ELF-1 (cell line): Measurements from ENCODE around the gene CIROP.

Source experiments
- DNase-seq: peaks from one replicate; pipeline ENCODE4 v3.0.0-alpha.2; 2016; ENCODE audit warnings: low read depth, low spot score

Gene CIROP

GRCh38 chr14:23131482-23131881 is 26.7 kb upstream of the CIROP start:
- no peak for DNase-seq

DNA sequence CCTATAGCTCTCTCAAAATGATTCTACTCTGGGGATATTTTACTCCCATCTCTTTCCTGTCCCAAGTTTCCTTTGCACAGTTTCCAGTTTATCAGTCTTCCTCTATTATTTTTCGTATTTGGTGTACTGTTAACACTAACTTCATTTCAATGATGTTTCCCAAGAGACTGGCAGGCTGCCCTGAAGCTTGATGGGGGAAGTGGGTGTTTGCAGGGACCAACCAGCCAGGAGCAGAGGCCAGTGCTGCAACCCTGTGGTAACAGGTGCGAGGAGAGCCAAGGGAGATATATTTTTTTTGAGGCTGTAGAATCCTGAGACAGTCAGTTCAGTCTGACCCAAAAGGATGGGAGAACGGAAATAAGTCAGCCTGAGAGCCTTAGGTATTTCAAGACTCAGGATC is 26.1 kb upstream of the CIROP start:
- no peak for DNase-seq

GRCh38 chr14:23129759-23130316 is 25.0 kb upstream of the CIROP start:
- DNase-seq = no peak

GRCh38 chr14:23128969-23129758 is 24.4 kb upstream of the CIROP start:
- DNase-seq = no peak

GRCh38 chr14:23127861-23128260 is 23.1 kb upstream of the CIROP start:
- no peak for DNase-seq

DNA sequence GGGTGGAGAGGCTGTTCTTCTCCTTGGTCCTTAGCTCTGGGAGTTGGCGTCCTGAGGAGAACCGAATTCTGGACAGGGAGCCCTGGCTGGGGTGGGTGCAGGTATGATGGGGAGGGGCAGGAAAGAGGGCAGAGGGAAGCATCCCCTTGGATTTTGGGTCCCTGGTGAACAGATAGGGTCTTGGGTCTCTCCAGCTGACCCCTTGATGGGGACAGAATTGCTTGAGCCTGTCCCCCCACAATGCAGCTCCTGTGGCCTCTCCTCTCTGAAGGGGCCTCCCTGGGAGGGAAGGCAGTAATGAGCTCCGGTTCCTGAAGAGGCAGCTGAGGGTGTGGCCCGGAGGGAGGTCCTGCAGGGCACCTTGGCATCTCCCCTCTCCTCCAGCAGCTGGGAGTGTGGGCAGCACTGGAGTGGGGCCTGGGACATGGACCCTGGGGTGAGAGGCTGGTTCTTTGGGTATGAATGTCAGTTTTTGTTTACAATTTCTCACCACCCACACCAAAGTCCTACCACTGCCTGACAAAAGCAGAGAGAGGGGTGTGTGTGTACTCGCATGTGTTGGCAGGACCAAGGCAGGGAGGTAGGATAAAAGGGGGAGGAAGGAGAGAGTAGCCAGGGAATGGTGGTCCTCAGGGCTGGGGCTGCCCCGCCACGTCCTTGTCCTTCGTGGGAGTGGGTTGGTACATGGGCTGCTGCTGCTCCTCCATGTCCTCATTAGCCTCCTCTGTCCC is 21.9 kb upstream of the CIROP start:
- no peak for DNase-seq

- DNase-seq = no peak
Measured at GRCh38 chr14:23125933-23126524, 21.2 kb upstream of the CIROP start.

GRCh38 chr14:23125011-23125410 is 20.2 kb upstream of the CIROP start:
- DNase-seq = no peak

DNA sequence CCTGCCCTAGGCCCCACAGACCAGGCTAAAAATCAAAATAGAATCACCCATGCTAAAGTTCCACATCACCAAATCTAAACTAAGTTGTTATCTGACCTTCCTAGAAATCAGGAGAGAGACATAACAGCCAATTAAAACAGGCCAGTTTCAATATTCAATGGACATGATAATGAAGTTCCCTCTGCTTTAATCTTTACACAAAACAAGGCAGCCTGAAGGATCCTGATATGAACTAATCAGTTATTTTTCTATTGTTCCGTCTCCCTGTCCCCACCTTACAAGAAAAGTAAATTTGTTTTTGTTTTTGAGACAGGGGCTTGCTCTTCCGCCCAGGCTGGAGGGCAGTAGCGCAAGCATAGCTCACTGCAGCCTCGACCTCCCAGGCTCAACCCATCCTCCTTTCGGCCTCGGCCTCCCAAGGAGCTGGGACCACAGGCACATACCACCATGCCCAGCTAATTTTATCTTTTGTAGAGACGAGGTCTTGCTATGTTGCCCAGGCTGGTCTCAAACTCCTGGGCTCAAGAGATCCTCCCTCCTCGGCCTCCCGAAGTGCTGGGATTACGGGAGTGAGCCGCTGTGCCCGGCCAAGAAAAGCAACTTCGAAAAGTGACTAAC is 19.7 kb upstream of the CIROP start:
- no peak for DNase-seq

GRCh38 chr14:23123419-23123818 is 18.6 kb upstream of the CIROP start:
- no peak for DNase-seq

- no peak for DNase-seq
Measured at GRCh38 chr14:23122086-23122485, 17.3 kb upstream of the CIROP start.

GRCh38 chr14:23121361-23121771 is 16.6 kb upstream of the CIROP start:
- peak; percentile 71 for DNase-seq

DNA sequence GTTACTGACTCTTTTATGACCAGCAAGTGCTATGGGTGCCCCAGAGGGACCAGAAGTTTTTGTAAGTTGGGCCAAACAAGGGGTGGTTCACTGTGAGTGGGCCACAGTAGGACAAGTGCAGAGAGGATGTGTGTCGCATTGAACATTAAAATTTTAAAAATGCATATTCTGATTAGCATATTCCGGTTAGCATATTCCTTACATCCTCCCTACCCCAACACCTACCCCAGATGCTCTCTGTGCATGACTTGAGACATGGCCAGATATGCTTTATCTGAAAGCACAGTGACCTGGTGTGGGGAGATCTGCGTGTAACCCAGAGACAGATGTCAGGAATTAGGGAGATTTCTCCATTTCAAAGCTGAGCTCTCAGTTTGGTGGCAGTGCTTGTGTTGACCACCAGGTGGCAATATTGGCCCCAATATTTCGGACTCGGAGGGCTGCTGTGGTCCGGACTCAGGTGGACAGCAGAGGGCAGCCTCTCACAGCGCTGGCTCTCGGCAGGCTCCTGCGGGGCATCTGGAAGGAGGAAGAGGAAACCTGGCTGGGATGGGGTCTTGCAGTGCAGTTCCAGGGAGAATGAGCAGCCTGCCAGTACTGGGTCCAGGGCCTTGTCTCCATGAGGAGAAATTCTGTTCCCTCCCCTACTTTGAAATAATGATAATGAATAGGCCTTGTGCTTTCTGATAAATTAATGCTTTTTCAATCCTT is 15.9 kb upstream of the CIROP start:
- DNase-seq = peak; percentile 95

DNA sequence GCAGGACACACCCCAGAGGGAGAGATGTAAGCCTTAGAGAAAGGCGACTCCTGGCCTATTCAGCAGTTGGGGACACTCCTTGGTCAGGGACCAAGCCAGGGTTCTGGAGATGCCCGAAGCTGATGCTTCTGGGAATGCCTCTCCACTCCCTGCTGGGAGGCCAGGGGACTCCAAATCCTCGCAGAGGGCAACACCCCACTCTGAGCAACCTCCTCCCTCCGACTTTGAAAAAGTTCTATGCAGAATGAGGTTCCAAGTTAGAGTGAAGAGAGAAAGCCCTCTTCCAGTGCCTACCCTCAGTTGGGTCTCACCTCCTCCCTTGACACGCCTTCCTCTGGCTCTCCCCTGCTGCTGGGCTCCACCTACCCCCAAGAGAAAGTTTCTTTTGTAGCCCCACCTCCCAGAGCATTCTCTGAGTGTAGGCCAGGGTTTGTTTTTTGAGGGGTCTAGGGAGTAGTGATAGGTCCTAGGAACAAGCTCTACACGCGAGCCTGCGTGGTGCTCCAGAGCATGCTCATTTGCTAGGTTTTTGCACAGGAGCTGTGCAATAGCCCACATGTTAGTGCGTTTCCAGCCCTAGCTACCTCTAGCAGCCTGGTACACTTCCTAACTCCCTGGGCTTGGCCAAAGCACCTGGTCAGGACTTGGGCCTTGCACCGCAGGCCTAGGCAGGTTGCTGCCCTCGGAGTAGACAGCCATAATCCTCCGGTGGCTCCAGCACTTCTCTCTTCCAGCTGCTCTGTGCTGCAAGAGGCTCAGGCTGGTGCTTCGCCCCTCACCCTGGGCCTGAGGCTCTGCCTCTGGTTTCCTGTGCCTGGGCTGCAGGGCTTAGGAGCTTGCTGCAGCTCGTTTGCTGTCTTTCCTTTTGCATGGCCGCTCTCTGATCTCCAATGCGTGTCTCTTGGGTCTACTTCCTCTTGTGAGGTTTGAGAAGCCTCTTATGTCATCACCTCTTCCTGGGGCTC is 14.9 kb upstream of the CIROP start:
- peak; percentile 48 for DNase-seq

- DNase-seq = no peak
Measured at GRCh38 chr14:23118506-23119362, 13.9 kb upstream of the CIROP start, which contains the start of gene CEBPE. Gene CEBPE, minus strand, starts transcription at chr14:23119255. Its CDS starts 164 bp downstream, at chr14:23119091.

DNA sequence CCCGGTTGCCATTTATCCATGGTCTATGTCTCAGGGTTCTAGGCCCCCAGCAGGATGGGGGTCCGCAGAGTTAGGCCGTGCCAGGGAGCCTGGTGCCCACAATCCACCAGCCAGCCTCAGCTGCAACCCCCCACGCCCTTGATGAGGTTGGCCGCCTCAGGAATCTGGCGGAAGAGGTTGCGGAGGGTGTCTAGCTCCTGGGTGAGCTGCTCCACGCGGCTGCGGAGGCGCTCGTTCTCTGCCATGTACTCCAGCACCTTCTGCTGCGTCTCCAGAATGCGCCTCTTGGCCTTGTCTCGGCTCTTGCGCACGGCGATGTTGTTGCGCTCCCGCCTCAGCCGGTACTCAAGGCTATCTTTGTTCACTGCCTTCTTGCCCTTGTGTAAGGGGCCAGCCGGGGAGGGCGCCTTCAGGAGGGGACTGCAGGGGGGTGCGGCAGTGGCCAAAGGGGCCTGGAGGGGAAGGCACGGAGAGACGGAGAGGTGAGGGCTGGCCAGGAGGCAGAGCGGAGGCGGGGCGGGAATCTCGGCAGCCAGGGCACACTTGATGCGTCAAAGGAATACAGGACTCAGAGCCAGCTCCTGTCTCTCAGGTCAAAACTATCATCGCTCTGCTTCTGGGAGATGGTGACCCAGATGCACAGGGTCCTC is 12.7 kb upstream of the CIROP start:
- DNase-seq = no peak

GRCh38 chr14:23115918-23116317 is 11.1 kb upstream of the CIROP start:
- DNase-seq = no peak

- no peak for DNase-seq
Measured at GRCh38 chr14:23115039-23115731, 10.4 kb upstream of the CIROP start.
